Uterus (tissue), 2 donors: Measurements from ENCODE around the gene AIM2.
"Not testable (repeated sequence)": the region's sequence is repeated elsewhere in the genome, so short reads cannot be mapped to it uniquely, and the experiment has no call there.

Experiments
- POLR2A ChIP-seq, 2 donors: fragments of 450-650 bp; IDR thresholded peaks; one replicate each; pipeline ENCODE4 v1.6.1; 2016; ENCODE audit warnings: antibody characterized with exemption in 2 of 2, mild to moderate bottlenecking in 1 of 2, moderate library complexity in 1 of 2
- TF ChIP-seq, protein P1 (sequence below), 4 experiments: fragments of 200-600 bp in 2 of 4; fragments of 450-650 bp in 2 of 4; sonication (generic) in 2 of 4; IDR thresholded peaks; one replicate each; pipeline ENCODE4 v1.5.1; 2016 to 2019; ENCODE audit warnings: antibody characterized with exemption in 4 of 4, mild to moderate bottlenecking in 2 of 4, moderate library complexity in 1 of 4

DNA sequence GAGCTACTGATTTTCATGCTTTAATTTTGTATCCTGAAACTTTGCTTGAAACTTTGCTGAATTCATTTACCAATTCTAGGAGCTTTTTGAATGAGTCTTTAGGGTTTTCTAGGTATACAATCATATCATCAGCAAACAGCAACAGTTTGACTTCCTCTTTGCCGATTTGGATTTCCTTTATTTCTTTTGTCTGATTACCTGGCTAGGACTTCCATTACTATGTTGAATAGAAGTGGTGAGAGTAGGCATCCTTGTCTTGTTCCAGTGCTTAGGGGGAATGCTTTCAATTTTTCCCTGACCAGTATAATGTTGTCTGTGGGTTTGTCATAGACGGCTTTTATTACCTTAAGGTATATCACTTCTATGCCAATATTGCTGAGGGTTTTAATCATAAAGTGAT, 49.7 kb downstream of the AIM2 start:
- TF ChIP-seq POLR2A (IDR thresholded peaks at IDR 0.05): not testable (repeated sequence)
- TF ChIP-seq, protein P1, sequence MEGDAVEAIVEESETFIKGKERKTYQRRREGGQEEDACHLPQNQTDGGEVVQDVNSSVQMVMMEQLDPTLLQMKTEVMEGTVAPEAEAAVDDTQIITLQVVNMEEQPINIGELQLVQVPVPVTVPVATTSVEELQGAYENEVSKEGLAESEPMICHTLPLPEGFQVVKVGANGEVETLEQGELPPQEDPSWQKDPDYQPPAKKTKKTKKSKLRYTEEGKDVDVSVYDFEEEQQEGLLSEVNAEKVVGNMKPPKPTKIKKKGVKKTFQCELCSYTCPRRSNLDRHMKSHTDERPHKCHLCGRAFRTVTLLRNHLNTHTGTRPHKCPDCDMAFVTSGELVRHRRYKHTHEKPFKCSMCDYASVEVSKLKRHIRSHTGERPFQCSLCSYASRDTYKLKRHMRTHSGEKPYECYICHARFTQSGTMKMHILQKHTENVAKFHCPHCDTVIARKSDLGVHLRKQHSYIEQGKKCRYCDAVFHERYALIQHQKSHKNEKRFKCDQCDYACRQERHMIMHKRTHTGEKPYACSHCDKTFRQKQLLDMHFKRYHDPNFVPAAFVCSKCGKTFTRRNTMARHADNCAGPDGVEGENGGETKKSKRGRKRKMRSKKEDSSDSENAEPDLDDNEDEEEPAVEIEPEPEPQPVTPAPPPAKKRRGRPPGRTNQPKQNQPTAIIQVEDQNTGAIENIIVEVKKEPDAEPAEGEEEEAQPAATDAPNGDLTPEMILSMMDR (IDR thresholded peaks at IDR 0.05): not testable (repeated sequence)
